Osteoblast (primary cell): ENCODE data around the gene AGBL1. TPM values are rescaled to one million over a fixed set of nuclear protein-coding genes. Genes with fewer than 3 reads are reported as not detected.

Experiments
- DNase-seq: peaks from one replicate; pipeline ENCODE4 v3.0.0; 2011; ENCODE audit warnings: low spot score, mixed read lengths; ENCODE audit not compliant: insufficient read length; ENCODE audit errors: missing footprints
- H2AFZ ChIP-seq: 2 replicates; pipeline ENCODE4 v1.6.0; 2011; ENCODE audit warnings: mild to moderate bottlenecking, low read length
- H3K27ac ChIP-seq: 2 replicates; pipeline ENCODE4 v1.5.1; 2011; ENCODE audit warnings: mild to moderate bottlenecking, low read depth, low read length, moderate library complexity
- H3K27me3 ChIP-seq: 2 replicates; pipeline ENCODE4 v1.6.0; 2012; ENCODE audit warnings: mild to moderate bottlenecking, control low read depth, inconsistent platforms, low read length, moderate library complexity; ENCODE audit not compliant: insufficient read depth
- H3K36me3 ChIP-seq: 2 replicates; pipeline ENCODE4 v1.5.1; 2011; ENCODE audit warnings: mild to moderate bottlenecking, low read length, control low read depth, moderate library complexity; ENCODE audit not compliant: insufficient read depth
- H3K4me1 ChIP-seq: 2 replicates; pipeline ENCODE4 v1.5.1; 2011; ENCODE audit warnings: mild to moderate bottlenecking, low read length, control low read depth, moderate library complexity; ENCODE audit not compliant: insufficient read depth
- H3K4me2 ChIP-seq: 2 replicates; pipeline ENCODE4 v1.6.0; 2011; ENCODE audit warnings: mild to moderate bottlenecking, low read length; ENCODE audit not compliant: insufficient read depth
- H3K4me3 ChIP-seq: fragments of 200-600 bp; sonication (generic); 3 replicates; pipeline ENCODE4 v1.5.1; 2012; ENCODE audit warnings: mild to moderate bottlenecking, low read length, inconsistent platforms; ENCODE audit not compliant: insufficient read depth
- H3K79me2 ChIP-seq: 2 replicates; pipeline ENCODE4 v1.6.0; 2012; ENCODE audit warnings: mild to moderate bottlenecking, low read length, control low read depth, inconsistent platforms; ENCODE audit not compliant: insufficient read depth
- H3K9me3 ChIP-seq: 2 replicates; pipeline ENCODE4 v1.5.1; 2011; ENCODE audit warnings: low read depth, low read length, control low read depth
- H4K20me1 ChIP-seq: 2 replicates; pipeline ENCODE4 v1.6.0; 2012; ENCODE audit warnings: mild to moderate bottlenecking, low read length, control low read depth; ENCODE audit not compliant: insufficient read depth
- total RNA-seq: library from RNA; depleted of rRNA; stranded (reverse); fragments of >200 nt; gene quantifications from 2 replicates; pipeline ENCODE4 v1.2.3, GENCODE V29; 2012
- TF ChIP-seq, protein P1 (sequence below): IDR thresholded peaks from 2 replicates; pipeline ENCODE4 v1.5.1; 2011; ENCODE audit warnings: mild to moderate bottlenecking, low read depth, low read length, moderate library complexity; ENCODE audit errors: extremely low read depth

AGBL1 gene
- total RNA-seq, 1 donor, result not detected

DNA sequence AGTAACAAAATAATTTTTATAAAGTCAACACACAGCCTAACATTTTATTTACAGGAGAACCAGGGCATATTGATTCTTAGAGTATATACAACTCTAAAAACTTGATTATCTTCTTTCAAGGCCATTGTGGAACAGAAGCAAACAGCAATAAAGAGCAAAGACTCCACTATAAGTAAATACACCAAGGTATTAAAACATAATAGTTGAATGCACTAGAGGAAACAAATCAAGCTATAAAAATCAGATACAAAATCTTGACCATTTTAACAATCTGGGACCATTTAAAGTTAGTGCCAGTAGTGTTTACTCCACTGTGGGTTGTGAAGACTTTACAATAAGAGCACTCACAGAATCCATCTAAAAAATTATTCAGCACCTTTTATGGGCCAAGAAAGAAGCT is 323.6 kb downstream of the AGBL1 start:
- Histone ChIP-seq H3K9me3 (no peaks in the 10 kb centered on the region), H3K4me1 (no peaks in the 10 kb centered on the region), H3K4me2 (no peak overlapping the region), H3K36me3 (no peaks in the 10 kb centered on the region), H3K27ac (no peak overlapping the region), H3K79me2 (no peaks in the 10 kb centered on the region), H3K4me3 (no peak overlapping the region), H3K27me3 (no peaks in the 10 kb centered on the region), H2AFZ (no peak overlapping the region), H4K20me1 (no peaks in the 10 kb centered on the region)
- TF ChIP-seq, protein P1, sequence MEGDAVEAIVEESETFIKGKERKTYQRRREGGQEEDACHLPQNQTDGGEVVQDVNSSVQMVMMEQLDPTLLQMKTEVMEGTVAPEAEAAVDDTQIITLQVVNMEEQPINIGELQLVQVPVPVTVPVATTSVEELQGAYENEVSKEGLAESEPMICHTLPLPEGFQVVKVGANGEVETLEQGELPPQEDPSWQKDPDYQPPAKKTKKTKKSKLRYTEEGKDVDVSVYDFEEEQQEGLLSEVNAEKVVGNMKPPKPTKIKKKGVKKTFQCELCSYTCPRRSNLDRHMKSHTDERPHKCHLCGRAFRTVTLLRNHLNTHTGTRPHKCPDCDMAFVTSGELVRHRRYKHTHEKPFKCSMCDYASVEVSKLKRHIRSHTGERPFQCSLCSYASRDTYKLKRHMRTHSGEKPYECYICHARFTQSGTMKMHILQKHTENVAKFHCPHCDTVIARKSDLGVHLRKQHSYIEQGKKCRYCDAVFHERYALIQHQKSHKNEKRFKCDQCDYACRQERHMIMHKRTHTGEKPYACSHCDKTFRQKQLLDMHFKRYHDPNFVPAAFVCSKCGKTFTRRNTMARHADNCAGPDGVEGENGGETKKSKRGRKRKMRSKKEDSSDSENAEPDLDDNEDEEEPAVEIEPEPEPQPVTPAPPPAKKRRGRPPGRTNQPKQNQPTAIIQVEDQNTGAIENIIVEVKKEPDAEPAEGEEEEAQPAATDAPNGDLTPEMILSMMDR, result no peak
- no peak for DNase-seq

DNA sequence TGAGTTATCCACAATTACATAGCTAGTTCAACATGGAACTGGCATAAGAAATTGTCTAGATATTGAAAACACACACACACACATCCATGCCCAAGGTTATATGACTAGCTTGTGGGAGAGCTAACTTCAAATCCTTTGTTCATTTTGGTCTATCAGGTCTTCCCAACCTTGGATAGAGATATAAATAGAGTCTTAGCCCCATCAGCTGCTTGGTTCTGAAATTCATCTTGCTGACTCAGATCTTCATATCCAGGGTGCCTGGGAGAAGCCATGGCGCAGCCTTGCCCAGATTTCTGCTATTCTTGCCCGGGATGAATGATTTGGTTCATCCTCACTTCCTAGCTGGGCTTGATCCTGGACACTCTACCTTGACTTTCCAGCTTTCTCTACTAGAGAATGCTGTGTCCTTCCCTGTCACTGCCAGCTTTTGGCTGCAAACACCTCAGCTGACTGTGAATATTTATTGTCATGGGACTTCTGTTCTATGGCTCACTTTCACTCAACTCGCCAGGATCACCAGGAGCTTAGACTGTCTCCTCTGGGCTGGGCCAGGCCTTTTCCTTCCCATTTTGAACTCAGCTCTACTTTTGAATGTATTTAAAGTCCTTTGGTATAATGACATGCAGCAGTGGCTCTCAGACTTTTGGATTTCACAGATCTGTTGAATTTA is 324.4 kb downstream of the AGBL1 start:
- Histone ChIP-seq H2AFZ (no peak overlapping the region), H4K20me1 (no peaks in the 10 kb centered on the region), H3K36me3 (no peaks in the 10 kb centered on the region), H3K4me3 (no peak overlapping the region), H3K79me2 (no peaks in the 10 kb centered on the region), H3K4me1 (no peaks in the 10 kb centered on the region), H3K4me2 (no peak overlapping the region), H3K27me3 (no peaks in the 10 kb centered on the region), H3K27ac (no peak overlapping the region), H3K9me3 (no peaks in the 10 kb centered on the region)
- TF ChIP-seq, protein P1, result no peak
- DNase-seq, result no peak

DNA sequence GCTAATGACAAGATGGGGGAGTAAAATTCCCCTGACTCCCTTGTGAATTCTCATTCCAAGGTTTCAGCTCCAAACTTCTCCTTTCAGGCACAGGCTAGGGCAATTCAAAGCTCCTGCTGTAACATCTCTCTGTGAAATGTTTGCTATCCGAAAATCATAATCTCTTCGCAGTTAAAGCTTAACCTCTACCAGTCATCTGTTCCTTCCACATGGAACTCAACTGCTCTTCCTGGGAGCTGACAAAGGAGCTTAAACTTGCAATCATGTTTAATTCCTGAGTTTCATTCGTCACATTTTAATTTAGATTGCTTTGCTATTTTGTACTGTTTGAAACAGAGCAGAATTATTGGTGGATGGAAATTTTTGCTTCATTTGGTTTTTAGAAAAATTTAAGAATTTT is 328.6 kb downstream of the AGBL1 start:
- H3K4me2 ChIP-seq, result no peak overlapping the region
- TF ChIP-seq, protein P1, result no peak
- DNase-seq, result no peak
- H3K27ac ChIP-seq, result no peak overlapping the region
- H3K27me3 ChIP-seq, result no peaks in the 10 kb centered on the region
- H4K20me1 ChIP-seq, result no peaks in the 10 kb centered on the region
- no peaks in the 10 kb centered on the region for H3K36me3 ChIP-seq
- no peaks in the 10 kb centered on the region for H3K9me3 ChIP-seq
- no peak overlapping the region for H3K4me3 ChIP-seq
- no peaks in the 10 kb centered on the region for H3K4me1 ChIP-seq
- no peaks in the 10 kb centered on the region for H3K79me2 ChIP-seq
- H2AFZ ChIP-seq, result no peak overlapping the region

DNA sequence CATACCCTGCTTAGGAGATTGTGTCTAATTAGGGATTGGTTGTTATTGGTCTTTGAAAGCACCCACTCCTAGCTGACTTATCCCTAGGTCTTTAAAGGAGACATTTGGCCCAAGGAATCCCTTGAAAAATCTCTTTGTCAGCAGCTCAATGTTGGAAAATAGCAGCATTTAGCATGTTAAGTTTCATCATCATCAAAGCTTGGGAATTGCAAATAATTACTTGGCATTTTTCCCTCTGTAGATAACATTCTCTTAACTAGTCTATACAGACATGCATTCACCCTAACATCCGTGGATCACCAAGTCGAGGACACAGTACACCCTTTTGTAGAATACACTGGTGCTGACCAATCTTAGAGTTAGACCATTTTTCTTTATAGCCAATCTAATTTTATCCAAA is 332.2 kb downstream of the AGBL1 start:
- DNase-seq, result no peak
- Histone ChIP-seq H3K27ac (no peak overlapping the region), H3K4me3 (no peak overlapping the region), H2AFZ (no peak overlapping the region), H3K4me2 (no peak overlapping the region), H4K20me1 (no peaks in the 10 kb centered on the region), H3K27me3 (no peaks in the 10 kb centered on the region), H3K79me2 (no peaks in the 10 kb centered on the region), H3K4me1 (no peaks in the 10 kb centered on the region), H3K36me3 (no peaks in the 10 kb centered on the region), H3K9me3 (no peaks in the 10 kb centered on the region)
- TF ChIP-seq, protein P1, result no peak
